Activated B cell treated with CpG ODN at 0.5 μM for 24 hours (primary cell): Measurements from ENCODE around the gene TCF3. TPM values are rescaled to one million over a fixed set of nuclear protein-coding genes. Genes with fewer than 3 reads are reported as not detected.

Source experiments
- ATAC-seq: fragments of 200-7000 bp; cut with Tn5 transposase; one replicate; pipeline ENCODE4 v1.10.0; 2021; ENCODE audit warnings: low read depth, mild to moderate bottlenecking, moderate library complexity
- CTCF ChIA-PET: fragments of 350-600 bp; sonication (Branson Sonifier 250); formaldehyde crosslinking; loops from one replicate; lab custom pipeline; 2021; ENCODE audit warnings: antibody characterized with exemption; lab: Charles Lee
- POLR2A ChIA-PET: fragments of 350-600 bp; sonication (Branson Sonifier 250); formaldehyde crosslinking; loops from one replicate; lab custom pipeline; 2021; ENCODE audit warnings: antibody characterized with exemption; lab: Charles Lee
- DNase-seq: peaks from one replicate; pipeline ENCODE4 v3.0.0; 2022
- H3K27ac Mint-ChIP-seq: one replicate; pipeline ENCODE4 v1.8.0; 2020; ENCODE audit warnings: mixed read lengths
- H3K27me3 Mint-ChIP-seq: one replicate; pipeline ENCODE4 v1.8.0; 2021; ENCODE audit warnings: mixed read lengths
- H3K36me3 Mint-ChIP-seq: one replicate; pipeline ENCODE4 v1.8.0; 2021; ENCODE audit warnings: low read depth, mixed read lengths
- H3K4me1 Mint-ChIP-seq: one replicate; pipeline ENCODE4 v1.8.0; 2021; ENCODE audit warnings: mixed read lengths
- H3K4me3 Mint-ChIP-seq: one replicate; pipeline ENCODE4 v1.8.0; 2020; ENCODE audit warnings: mild to moderate bottlenecking, mixed read lengths
- H3K9me3 Mint-ChIP-seq: one replicate; pipeline ENCODE4 v1.8.0; 2020; ENCODE audit warnings: mixed read lengths
- CTCF ChIP-seq: fragments of 200-600 bp; IDR thresholded peaks from one replicate; pipeline ENCODE4 v1.8.0; 2022; ENCODE audit warnings: antibody characterized with exemption, mild to moderate bottlenecking
- intact Hi-C: fragments of 100-400 bp; cut with micrococcal nuclease; formaldehyde crosslinking; loops from one replicate; pipeline ENCODE4 v1.15.1; 2024
- total RNA-seq: library from RNA; stranded (reverse); gene quantifications from 2 replicates; pipeline ENCODE4 v1.2.3, GENCODE V29; 2022

Gene TCF3
- total RNA-seq, 1 donor from 2014 or later = 143 TPM

GRCh38 chr19:1569997-1570396 lies 82.4 kb downstream of the TCF3 start:
- TF ChIP-seq CTCF = peak; percentile 22
- Mint-ChIP-seq H3K9me3 (no peaks in the 10 kb centered on the region), H3K4me1 (peaks cover 5% of the 10 kb centered on the region), H3K4me3 (no peak overlapping the region), H3K36me3 (no peaks in the 10 kb centered on the region), H3K27me3 (no peaks in the 10 kb centered on the region), H3K27ac (peak overlapping the region; percentile 46)
- ChIA-PET POLR2A (interaction anchor here (0.6 to 1.6 kb wide), 2 partner anchors 23 to 91 kb away, joined by 4 to 8 read pairs; no protein-coding TSS in a partner anchor), CTCF (no interaction called here)
- ATAC-seq (no peak), DNase-seq (no peak)
- intact Hi-C loops = no loop called here

- peak; percentile 93 for ATAC-seq
Observed at GRCh38 chr19:1568320-1569019, 83.9 kb downstream of the TCF3 start, which contains the start of gene MEX3D. TSS of gene MEX3D (minus strand) at chr19:1568325. CDS start at chr19:1568058, 267 bp downstream.

GRCh38 chr19:1567848-1568227 lies 84.6 kb downstream of the TCF3 start:
- DNase-seq = no peak
- ChIA-PET POLR2A (interaction anchor here (0.9 kb wide), 1 partner anchor 39 kb away, joined by 3 read pairs; no protein-coding TSS in a partner anchor), CTCF (no interaction called here)
- Mint-ChIP-seq H3K4me3 (no peak overlapping the region), H3K4me1 (peaks cover 5% of the 10 kb centered on the region), H3K36me3 (no peaks in the 10 kb centered on the region), H3K27me3 (no peaks in the 10 kb centered on the region), H3K9me3 (no peaks in the 10 kb centered on the region), H3K27ac (no peak overlapping the region)
- intact Hi-C loops = loop anchor here (1.0 kb wide), 1 partner anchor 23 kb away; no protein-coding TSS in a partner anchor
- TF ChIP-seq CTCF = no peak
- ATAC-seq = peak; percentile 43

More at GRCh38 chr19:1568320-1569019, 83.9 kb downstream of the TCF3 start, which contains the start of gene MEX3D:
- H3K9me3 Mint-ChIP-seq = no peaks in the 10 kb centered on the region
- H3K36me3 Mint-ChIP-seq = no peaks in the 10 kb centered on the region
- H3K27ac Mint-ChIP-seq = no peak within 1 kb of the TSS
- ChIA-PET CTCF (no interaction called here), POLR2A (interaction anchor here (0.9 to 1.6 kb wide), 2 partner anchors 25 to 38 kb away, joined by 3 to 8 read pairs; no protein-coding TSS in a partner anchor)
- intact Hi-C loops = loop anchor here (1.0 kb wide), 1 partner anchor 23 kb away; no protein-coding TSS in a partner anchor
- peak; percentile 77 for DNase-seq
- H3K4me3 Mint-ChIP-seq = peak within 1 kb of the TSS; percentile 57
- TF ChIP-seq CTCF = no peak
- H3K27me3 Mint-ChIP-seq = no peaks in the 10 kb centered on the region
- peaks cover 5% of the 10 kb centered on the region for H3K4me1 Mint-ChIP-seq

- ChIA-PET POLR2A (no interaction called here), CTCF (no interaction called here)
- Mint-ChIP-seq H3K36me3 (no peaks in the 10 kb centered on the region), H3K27me3 (no peaks in the 10 kb centered on the region), H3K9me3 (no peaks in the 10 kb centered on the region), H3K27ac (no peak overlapping the region), H3K4me1 (peaks cover 5% of the 10 kb centered on the region), H3K4me3 (peak overlapping the region; percentile 57)
- DNase-seq (peak; percentile 27), ATAC-seq (no peak)
- intact Hi-C loops = no loop called here
- no peak for TF ChIP-seq CTCF
Observed at GRCh38 chr19:1567116-1567847, 85.1 kb downstream of the TCF3 start.
